Ascending aorta (tissue), 2 donors: Measurements from ENCODE around the gene BEND5. TPM values are rescaled to one million over a fixed set of nuclear protein-coding genes. Genes with fewer than 3 reads are reported as not detected.

Experiments used
- DNase-seq, 2 donors: peaks; one replicate each; pipeline ENCODE4 v3.0.0-alpha.2; 2019; ENCODE audit warnings: low spot score in 2 of 2
- H3K27ac ChIP-seq, 2 donors: fragments of 200-600 bp; sonication (generic); one replicate each; pipeline ENCODE4 v1.5.1; 2016 to 2017; ENCODE audit warnings: mild to moderate bottlenecking in 1 of 2
- H3K27me3 ChIP-seq: fragments of 200-600 bp; sonication (generic); one replicate; pipeline ENCODE4 v1.5.1; 2017
- H3K36me3 ChIP-seq, 2 donors: fragments of 200-600 bp; sonication (generic); one replicate each; pipeline ENCODE4 v1.5.1; 2016
- H3K4me1 ChIP-seq, 2 donors: fragments of 200-600 bp; sonication (generic); one replicate each; pipeline ENCODE4 v1.5.1; 2016 to 2017; ENCODE audit warnings: mild to moderate bottlenecking in 1 of 2
- H3K4me3 ChIP-seq, 2 donors: fragments of 200-600 bp; sonication (generic); one replicate each; pipeline ENCODE4 v1.5.1; 2016 to 2017; ENCODE audit warnings: mild to moderate bottlenecking in 1 of 2
- H3K9me3 ChIP-seq, 2 donors: fragments of 200-600 bp; sonication (generic); one replicate each; pipeline ENCODE4 v1.5.1; 2016
- CTCF ChIP-seq, 3 experiments: fragments of 200-600 bp in 2 of 3; fragments of 450-650 bp in 1 of 3; sonication (generic) in 2 of 3; IDR thresholded peaks; one replicate each; pipeline ENCODE4 v1.5.1; 2016 to 2019; ENCODE audit warnings: antibody characterized with exemption in 3 of 3, mild to moderate bottlenecking in 1 of 3, moderate library complexity in 1 of 3
- intact Hi-C: fragments of 100-400 bp; cut with DNase I; formaldehyde crosslinking; loops from one replicate; pipeline ENCODE4 v1.15.1; 2023
- total RNA-seq: library from RNA; depleted of rRNA; stranded (reverse); fragments of >200 nt; gene quantifications from one replicate; pipeline ENCODE4 v1.1.0, GENCODE V29; 2016

Gene BEND5
- total RNA-seq, 1 donor from 2014 or later, result 3.4 TPM

GRCh38 chr1:48739091-48739490 is 37.6 kb downstream of the BEND5 start:
- intact Hi-C loops, result no loop called here
- Histone ChIP-seq H3K9me3 (no peaks in the 10 kb centered on the region), H3K27ac (peak overlapping the region; percentile 6 to 25), H3K4me3 (no peak overlapping the region), H3K27me3 (no peaks in the 10 kb centered on the region), H3K36me3 (peaks cover 19 to 22% of the 10 kb centered on the region in 2 donors), H3K4me1 (peaks cover 0 to 5% of the 10 kb centered on the region in 2 donors)
- DNase-seq, result no peak
- TF ChIP-seq CTCF (IDR thresholded peaks at IDR 0.05), result no peak

GRCh38 chr1:48738356-48738755 is 38.3 kb downstream of the BEND5 start:
- Histone ChIP-seq H3K36me3 (peaks cover 27 to 29% of the 10 kb centered on the region in 2 donors), H3K27ac (no peak overlapping the region), H3K4me3 (no peak overlapping the region), H3K9me3 (no peaks in the 10 kb centered on the region), H3K4me1 (peaks cover 0 to 5% of the 10 kb centered on the region in 2 donors), H3K27me3 (no peaks in the 10 kb centered on the region)
- TF ChIP-seq CTCF (IDR thresholded peaks at IDR 0.05), result no peak
- no peak for DNase-seq
- intact Hi-C loops, result no loop called here

- Histone ChIP-seq H3K4me3 (no peak overlapping the region), H3K27me3 (no peaks in the 10 kb centered on the region), H3K9me3 (no peaks in the 10 kb centered on the region), H3K4me1 (no peaks in the 10 kb centered on the region), H3K27ac (no peak overlapping the region), H3K36me3 (peaks cover 37 to 51% of the 10 kb centered on the region in 2 donors)
- no peak for DNase-seq
- no peak for TF ChIP-seq CTCF (IDR thresholded peaks at IDR 0.05)
- intact Hi-C loops, result no loop called here
Observed at GRCh38 chr1:48735796-48736195, 40.9 kb downstream of the BEND5 start.

- intact Hi-C loops, result no loop called here
- no peak overlapping the region for H3K4me3 ChIP-seq
- no peak for DNase-seq
- no peaks in the 10 kb centered on the region for H3K27me3 ChIP-seq
- no peaks in the 10 kb centered on the region for H3K9me3 ChIP-seq
- peaks cover 35 to 62% of the 10 kb centered on the region in 2 donors for H3K36me3 ChIP-seq
- no peak for TF ChIP-seq CTCF (IDR thresholded peaks at IDR 0.05)
- no peak overlapping the region for H3K27ac ChIP-seq
- no peaks in the 10 kb centered on the region for H3K4me1 ChIP-seq
Observed at GRCh38 chr1:48730164-48730910, 46.4 kb downstream of the BEND5 start.

GRCh38 chr1:48728584-48728983 is 48.1 kb downstream of the BEND5 start:
- no peak overlapping the region for H3K27ac ChIP-seq
- H3K36me3 ChIP-seq, result peaks cover 17 to 47% of the 10 kb centered on the region in 2 donors
- H3K4me3 ChIP-seq, result no peak overlapping the region
- TF ChIP-seq CTCF (IDR thresholded peaks at IDR 0.05), result no peak
- no peaks in the 10 kb centered on the region for H3K9me3 ChIP-seq
- DNase-seq, result no peak
- no peaks in the 10 kb centered on the region for H3K27me3 ChIP-seq
- intact Hi-C loops, result no loop called here
- no peaks in the 10 kb centered on the region for H3K4me1 ChIP-seq
